GM18505 (cell line): ENCODE results near the gene PRTFDC1.

Source experiments
- ATAC-seq: cut with Tn5 transposase; IDR thresholded peaks from one replicate; pipeline ENCODE4 v1.9.1; 2021; ENCODE audit not compliant: unreplicated experiment
- POLR2A ChIP-seq: IDR thresholded peaks from 4 replicates; pipeline ENCODE4 v1.6.1; 2011; ENCODE audit warnings: borderline replicate concordance; ENCODE audit not compliant: insufficient read depth, insufficient read length; ENCODE audit errors: extremely low read depth

The PRTFDC1 gene

DNA sequence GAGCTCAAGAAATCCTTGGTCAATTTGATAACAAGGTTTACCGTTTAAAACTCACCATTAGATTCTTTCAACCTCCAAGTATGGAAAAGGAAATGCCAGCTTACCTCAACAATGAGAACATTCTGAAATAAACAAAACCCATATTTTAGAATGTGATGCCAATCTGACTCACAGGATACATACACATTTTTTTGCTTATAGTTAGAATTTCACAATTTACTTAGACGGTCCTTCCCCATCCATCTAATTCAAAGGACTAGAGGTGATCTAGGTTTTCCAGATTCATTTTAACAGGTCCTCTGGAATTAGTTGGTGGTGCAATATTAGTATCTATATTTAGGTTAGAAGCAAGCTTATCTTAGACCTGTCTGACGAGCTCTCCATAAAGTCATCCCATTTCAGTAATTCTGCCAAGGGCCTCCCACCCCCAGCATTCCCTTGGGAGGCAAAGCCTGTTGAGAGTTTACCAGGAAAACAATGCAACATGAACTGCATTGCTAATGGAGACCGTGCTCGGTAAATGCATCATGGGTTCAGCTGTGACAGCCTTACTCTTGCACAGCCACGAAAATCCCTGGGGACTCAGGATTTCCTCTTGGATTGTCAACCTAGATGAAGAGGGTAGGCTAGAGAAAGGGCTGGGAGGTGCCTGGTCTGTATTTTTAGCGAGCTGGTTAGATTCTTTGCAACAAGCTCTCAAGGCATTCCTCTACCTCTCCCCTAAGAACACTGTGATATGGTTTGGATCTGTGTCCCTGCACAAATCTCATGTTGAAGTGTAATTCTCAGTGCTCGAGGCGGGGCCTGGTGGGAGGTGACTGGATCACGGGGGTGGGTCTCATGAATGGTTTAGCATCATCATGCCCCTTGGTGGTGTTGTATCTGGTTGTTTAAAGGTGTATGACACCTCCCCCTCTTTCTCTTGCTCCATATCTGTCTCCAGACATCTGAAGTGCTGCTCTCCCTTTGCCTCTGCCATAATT is 93.8 kb downstream of the PRTFDC1 start:
- ATAC-seq = no peak
- no peak for TF ChIP-seq POLR2A

DNA sequence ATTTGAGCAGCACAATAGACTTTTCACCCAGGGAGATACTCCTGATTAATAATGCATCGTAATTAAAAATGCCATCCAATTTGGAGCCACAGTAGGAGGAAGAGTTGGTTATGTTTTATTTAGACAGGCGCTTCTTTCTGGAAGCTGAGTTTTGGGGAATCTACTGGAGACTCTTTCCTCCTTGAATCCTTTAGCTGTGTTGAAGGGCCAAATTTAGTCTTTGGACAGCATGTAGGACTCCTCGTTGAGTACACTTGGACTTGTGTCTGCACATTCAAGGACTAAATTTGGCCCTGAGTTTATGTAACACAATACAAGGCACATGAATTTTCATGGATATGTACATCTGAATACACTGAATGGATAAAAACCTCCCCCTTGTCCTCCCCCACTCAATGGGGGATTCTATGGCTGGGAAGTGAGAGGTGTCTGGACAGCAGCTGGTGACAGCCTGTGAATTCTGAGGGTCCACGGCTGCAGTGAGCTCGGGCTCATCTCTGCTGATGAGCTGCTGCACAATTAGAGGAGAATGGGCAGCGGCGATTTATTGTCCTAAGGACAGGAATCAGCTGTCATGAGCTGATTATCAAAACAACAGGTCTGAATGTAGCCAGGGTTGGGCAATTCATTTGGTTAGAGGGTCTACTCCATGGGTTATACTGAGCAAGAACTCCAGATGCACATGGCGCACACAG is 95.2 kb downstream of the PRTFDC1 start:
- no peak for ATAC-seq
- no peak for TF ChIP-seq POLR2A

DNA sequence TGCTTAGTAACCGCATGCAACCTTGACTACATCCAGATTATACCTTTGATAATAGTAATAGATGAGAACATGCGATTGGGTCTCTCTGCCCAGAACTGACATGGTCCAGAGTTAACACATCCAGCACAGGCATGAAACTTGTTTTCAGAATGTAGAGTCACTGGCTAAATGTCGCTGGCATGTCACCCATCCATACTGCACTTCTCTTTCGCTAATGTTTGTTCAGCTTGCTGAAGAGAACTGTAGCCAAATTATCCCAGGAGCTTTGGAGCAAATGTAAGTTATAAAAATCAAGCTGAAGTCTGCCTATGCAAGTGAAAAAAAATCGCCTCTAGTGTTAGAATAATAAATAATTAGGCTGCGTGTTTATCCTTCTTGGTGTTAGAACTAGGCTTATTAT is 98.2 kb downstream of the PRTFDC1 start:
- ATAC-seq = no peak
- no peak for TF ChIP-seq POLR2A

DNA sequence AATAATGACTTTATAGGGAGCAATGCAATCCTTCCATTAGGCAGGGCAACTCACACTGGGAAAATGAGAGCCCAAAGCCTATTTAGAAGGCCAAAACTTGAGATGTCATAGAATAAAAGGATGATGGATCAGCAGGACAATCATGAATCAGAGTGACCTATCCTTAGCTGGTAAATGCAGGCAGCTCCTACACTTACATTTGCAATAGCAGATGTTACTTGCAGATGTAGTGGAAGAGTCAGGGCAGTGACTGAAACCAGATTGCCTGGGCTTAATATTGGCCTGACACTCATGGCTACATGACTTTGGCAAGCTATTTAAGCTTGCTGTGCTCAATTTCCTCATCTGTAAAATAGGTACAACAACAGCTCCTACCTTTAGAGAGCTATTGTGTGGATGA is 98.7 kb downstream of the PRTFDC1 start:
- no peak for TF ChIP-seq POLR2A
- no peak for ATAC-seq

DNA sequence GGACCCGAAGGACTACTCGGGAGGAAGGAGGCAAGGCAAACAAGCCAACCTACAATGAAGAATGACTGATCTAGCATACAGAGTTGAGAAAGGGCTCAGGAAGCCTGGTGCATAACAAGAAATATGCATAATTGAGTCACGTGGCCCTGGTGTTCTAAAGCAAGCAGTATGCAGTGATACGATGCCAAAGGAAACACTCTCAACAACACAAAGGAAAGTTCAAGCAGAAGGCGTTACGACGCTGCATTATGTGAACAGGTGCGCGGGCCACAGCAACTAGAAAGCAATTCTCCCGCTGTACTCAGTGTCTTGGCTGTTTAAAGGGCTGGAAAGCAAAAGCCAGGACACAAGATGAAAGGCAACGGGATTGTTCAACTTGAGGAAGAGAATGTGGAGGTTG is 100.8 kb downstream of the PRTFDC1 start:
- TF ChIP-seq POLR2A = no peak
- ATAC-seq = no peak

DNA sequence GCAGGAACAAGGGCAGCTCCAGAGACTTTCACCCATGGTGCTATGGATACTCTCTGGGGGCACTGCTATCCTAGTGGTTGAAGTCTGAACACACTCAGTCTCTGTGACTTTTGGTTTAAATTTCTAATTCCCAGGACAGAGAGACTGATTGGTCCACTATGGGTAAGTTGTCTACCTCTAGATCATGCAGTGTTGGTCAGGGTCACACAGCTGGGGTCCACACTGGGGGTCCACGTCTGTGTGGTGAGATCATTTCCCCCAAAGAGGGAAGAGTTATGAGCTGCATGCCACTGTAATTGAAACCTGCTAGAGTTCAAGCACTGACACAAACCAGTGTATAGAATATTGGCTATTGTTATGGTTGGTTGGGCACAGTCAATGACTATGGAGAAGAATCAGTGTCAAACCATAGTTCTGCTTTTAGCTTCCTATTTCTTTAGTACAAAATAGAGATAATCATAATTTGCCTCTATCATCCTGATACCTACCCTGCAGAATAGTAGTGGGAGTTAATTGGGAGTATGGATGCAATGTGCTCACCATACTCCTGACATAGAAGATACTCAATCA is 101.6 kb downstream of the PRTFDC1 start:
- no peak for TF ChIP-seq POLR2A
- no peak for ATAC-seq

DNA sequence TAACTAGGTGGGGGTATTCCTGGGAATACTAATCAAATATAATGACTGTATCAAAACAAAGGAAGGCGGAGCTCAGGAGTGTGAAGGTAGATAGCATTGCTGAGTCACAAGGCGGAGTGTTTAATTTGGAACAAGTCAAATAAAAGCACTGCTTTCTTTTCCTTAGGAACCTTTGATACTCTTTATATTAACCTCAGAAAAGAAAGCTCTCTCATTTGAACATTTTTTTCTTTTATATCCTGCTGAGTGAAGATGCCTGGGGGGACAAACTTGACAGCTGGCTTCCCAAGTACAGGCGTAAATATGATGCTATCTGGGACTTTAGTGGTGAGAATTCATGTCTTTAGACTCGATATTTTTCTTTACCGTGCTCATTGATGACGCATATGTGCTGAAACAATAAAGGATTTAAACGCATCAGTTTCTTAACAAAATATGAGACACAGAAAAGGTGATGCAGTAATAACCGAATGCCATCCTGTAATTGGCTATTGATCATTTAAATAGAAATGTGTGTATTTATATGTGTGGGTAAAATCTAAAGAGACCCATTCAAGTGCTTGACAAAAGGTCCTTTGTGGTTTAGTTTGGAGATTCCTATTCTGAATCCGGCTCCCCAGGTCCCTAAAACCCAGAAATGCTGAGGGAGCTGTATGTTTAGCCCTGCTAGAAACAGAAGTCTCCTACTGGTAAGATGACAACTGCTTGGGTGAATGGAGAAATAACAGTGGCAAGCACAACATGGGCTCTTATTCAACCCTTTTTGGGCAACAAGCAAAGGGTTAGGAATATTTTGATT is 102.7 kb downstream of the PRTFDC1 start:
- no peak for ATAC-seq
- TF ChIP-seq POLR2A = no peak

DNA sequence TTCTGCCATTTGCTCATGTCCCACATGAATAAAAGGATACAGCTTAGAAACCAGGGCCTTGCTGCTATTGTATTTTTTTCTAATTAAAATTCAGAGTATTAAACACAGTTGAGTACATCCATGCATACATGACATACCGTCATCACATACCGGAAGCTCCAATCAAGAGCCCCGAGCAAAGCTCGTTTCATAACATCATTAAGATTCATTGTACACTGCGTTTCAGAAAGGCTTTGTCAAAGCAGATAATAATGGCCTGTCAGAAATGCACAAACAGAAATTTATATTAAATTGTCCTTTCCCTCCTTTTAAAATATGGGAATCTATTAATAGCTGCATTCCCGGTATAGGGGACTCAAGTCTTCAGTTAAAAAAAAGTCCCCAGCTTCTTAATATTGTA is 103.4 kb downstream of the PRTFDC1 start:
- no peak for TF ChIP-seq POLR2A
- no peak for ATAC-seq

DNA sequence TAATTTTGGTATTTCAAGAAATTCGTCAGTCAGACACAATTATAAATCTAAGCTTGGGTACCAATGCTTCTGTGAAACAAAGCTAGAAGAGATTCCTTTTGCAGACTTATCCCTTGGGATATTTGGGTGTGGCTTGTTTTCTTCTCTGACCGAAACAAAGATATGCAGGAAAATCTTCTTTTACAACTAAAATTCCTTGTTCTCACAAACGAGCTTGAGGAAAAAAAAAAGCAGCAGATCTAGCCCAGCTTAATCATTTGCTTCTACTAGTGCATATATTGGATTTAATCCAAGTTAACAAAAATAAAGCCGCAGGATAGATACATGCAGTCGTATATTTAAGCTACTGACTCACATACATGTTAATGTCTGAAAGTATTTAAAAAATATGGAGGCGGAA is 104.2 kb downstream of the PRTFDC1 start:
- no peak for ATAC-seq
- no peak for TF ChIP-seq POLR2A

DNA sequence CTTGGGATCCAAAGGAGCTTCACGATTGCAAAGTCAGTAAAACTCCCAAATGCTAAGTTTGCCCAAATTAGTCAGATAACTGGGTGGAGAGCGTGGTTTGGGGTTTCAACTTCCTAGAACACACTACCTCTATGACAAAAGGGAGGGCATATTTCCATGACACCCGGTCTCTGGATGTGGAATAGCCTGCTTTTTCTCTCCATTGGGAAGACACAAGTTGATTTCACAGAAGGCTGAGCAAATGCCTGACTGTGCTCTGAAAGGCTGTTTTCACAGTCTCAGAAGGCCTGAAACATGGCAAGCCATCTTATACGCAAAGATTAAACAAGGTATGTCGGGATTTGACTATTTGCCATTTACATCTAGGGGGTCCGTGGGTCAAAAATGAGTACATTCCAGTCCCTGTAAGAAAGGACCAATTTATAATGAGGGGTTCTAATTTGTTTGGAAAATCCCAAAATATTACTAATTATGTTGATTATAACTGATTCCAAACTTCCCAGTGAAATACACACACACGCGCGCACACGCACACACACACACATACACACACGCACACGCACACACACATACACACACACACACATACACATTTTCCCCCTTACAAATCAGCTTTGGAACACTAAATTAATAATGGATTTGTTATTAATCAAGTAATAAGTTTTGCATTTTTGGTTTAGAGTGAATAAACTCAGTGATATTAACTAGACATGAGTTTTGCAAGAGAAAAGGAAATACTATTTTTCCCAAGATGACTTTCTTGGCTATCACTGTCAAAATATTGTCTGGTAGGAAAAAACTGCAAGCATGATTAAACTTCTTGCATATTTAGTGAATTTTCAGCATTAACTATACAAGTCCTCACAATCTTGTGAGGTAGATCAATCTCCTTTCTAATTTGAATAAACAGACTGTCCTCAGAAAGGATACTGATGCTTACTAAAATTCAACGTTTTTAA is 105.0 kb downstream of the PRTFDC1 start:
- TF ChIP-seq POLR2A = no peak
- no peak for ATAC-seq

DNA sequence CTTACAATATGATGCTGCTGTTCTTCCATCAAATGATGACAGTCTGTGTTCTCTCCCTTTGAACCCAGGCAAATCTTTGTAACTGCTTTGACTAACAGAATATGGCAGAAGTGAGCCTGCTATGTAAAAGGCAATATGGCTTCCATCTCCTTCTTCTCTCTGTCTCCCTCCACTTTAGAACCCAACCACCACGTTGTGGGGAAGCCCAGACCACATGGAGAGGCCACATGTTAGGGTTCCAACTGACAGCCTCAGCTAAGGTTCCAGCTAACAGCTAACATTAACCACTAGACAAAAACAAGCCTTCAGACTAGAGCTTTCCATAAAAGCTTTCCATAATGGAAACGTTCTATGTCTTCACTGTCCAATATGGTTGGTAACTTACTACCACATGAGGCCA is 107.7 kb downstream of the PRTFDC1 start:
- TF ChIP-seq POLR2A = no peak
- ATAC-seq = no peak

DNA sequence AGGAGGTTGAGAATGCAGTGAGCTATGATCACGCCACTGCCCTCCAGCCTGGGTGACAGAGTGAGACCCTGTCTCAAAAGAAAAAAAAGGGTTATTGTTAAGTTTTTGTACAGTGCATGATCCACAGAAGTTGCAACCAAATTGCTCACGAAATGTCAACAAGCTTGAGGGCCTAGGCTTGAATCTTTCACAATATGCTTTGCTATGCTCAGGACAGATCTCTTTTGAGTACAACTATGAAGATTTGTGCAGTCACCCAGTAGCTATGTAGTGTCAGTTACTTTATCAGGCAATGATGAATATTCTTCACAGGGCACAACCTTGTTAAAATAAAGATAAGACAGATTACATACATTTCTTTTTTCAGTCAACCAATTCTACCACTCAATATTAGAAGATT is 109.2 kb downstream of the PRTFDC1 start:
- no peak for TF ChIP-seq POLR2A
- no peak for ATAC-seq
